ENCODE data around the gene WNT11. TPM values are rescaled to one million over a fixed set of nuclear protein-coding genes. Genes with fewer than 3 reads are reported as not detected.

WNT11 gene
- polyA plus RNA-seq, 1 of the 3 experiments (the other 2 are of a cell fraction): 0.43 TPM

DNA sequence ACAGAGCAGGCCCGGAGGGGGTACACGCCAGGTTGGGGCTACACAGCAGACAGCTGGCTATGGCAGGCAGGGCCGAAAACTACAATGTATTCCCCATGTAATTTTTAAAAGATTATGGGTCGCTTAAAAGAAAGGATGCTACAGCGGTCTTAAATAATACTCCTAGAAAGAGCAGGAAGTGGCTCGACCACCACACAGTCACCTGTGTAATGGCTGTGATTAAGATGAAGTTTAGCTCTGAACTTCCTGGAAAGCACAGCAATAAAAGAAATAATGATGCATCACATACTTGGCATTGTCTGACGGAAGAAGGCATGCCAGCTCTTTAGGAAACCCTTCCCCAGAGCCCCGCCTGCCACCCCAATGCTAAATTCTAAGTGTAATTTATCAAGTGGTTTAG lies 32.6 kb downstream of the WNT11 start:
- POLR2A ChIA-PET: no interaction called here
- H3K4me1 ChIP-seq (ENCODE audit: control insufficient read depth in 1 of 2, insufficient read depth in 2 of 2, low read depth in 1 of 2, low read length in 1 of 2): peaks cover 0 to 26% of the 10 kb centered on the region in 2 experiments; a peak in 1 of 4 replicates
- CTCF ChIA-PET: no interaction called here
- no peak overlapping the region for H2AFZ ChIP-seq (ENCODE audit: low read depth)
- H3K4me3 ChIP-seq (ENCODE audit: low read depth in 2 of 2, low read length in 1 of 2): no peak overlapping the region
- H3K27ac ChIP-seq (ENCODE audit: low read depth in 2 of 2, low read length in 1 of 2): no peak overlapping the region
- H3K9ac ChIP-seq: no peak overlapping the region
- H3K4me2 ChIP-seq: no peak overlapping the region
- no peaks in the 10 kb centered on the region for H3K79me2 ChIP-seq (ENCODE audit: insufficient read depth)
- no peak for DNase-seq
- no peaks in the 10 kb centered on the region for H3K36me3 ChIP-seq (replicated peaks in 1 of 2; ENCODE audit: control insufficient read depth in 1 of 2, insufficient read depth in 2 of 2, low read length in 1 of 2)
- TF ChIP-seq TAF1 (IDR thresholded peaks at IDR 0.05; ENCODE audit: borderline replicate concordance, low read depth, low read length): no peak
- TF ChIP-seq, protein P1, sequence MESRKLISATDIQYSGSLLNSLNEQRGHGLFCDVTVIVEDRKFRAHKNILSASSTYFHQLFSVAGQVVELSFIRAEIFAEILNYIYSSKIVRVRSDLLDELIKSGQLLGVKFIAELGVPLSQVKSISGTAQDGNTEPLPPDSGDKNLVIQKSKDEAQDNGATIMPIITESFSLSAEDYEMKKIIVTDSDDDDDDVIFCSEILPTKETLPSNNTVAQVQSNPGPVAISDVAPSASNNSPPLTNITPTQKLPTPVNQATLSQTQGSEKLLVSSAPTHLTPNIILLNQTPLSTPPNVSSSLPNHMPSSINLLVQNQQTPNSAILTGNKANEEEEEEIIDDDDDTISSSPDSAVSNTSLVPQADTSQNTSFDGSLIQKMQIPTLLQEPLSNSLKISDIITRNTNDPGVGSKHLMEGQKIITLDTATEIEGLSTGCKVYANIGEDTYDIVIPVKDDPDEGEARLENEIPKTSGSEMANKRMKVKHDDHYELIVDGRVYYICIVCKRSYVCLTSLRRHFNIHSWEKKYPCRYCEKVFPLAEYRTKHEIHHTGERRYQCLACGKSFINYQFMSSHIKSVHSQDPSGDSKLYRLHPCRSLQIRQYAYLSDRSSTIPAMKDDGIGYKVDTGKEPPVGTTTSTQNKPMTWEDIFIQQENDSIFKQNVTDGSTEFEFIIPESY (IDR thresholded peaks at IDR 0.05; ENCODE audit: borderline replicate concordance, low read depth): no peak
- TF ChIP-seq, protein P2, sequence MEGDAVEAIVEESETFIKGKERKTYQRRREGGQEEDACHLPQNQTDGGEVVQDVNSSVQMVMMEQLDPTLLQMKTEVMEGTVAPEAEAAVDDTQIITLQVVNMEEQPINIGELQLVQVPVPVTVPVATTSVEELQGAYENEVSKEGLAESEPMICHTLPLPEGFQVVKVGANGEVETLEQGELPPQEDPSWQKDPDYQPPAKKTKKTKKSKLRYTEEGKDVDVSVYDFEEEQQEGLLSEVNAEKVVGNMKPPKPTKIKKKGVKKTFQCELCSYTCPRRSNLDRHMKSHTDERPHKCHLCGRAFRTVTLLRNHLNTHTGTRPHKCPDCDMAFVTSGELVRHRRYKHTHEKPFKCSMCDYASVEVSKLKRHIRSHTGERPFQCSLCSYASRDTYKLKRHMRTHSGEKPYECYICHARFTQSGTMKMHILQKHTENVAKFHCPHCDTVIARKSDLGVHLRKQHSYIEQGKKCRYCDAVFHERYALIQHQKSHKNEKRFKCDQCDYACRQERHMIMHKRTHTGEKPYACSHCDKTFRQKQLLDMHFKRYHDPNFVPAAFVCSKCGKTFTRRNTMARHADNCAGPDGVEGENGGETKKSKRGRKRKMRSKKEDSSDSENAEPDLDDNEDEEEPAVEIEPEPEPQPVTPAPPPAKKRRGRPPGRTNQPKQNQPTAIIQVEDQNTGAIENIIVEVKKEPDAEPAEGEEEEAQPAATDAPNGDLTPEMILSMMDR (IDR thresholded peaks at IDR 0.05): no peak
- no peak for TF ChIP-seq EZH2phosphoT487 (IDR thresholded peaks at IDR 0.05; ENCODE audit: borderline replicate concordance, low read depth)
- TF ChIP-seq, protein P3, sequence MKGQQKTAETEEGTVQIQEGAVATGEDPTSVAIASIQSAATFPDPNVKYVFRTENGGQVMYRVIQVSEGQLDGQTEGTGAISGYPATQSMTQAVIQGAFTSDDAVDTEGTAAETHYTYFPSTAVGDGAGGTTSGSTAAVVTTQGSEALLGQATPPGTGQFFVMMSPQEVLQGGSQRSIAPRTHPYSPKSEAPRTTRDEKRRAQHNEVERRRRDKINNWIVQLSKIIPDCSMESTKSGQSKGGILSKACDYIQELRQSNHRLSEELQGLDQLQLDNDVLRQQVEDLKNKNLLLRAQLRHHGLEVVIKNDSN (IDR thresholded peaks at IDR 0.05; ENCODE audit: borderline replicate concordance, low read depth): no peak
- TF ChIP-seq FOSL2 (IDR thresholded peaks at IDR 0.05; ENCODE audit: borderline replicate concordance, low read depth): no peak
- no peak for TF ChIP-seq RCOR1 (IDR thresholded peaks at IDR 0.05; ENCODE audit: low read length)
- TF ChIP-seq, protein P4, sequence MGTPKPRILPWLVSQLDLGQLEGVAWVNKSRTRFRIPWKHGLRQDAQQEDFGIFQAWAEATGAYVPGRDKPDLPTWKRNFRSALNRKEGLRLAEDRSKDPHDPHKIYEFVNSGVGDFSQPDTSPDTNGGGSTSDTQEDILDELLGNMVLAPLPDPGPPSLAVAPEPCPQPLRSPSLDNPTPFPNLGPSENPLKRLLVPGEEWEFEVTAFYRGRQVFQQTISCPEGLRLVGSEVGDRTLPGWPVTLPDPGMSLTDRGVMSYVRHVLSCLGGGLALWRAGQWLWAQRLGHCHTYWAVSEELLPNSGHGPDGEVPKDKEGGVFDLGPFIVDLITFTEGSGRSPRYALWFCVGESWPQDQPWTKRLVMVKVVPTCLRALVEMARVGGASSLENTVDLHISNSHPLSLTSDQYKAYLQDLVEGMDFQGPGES (IDR thresholded peaks at IDR 0.05; ENCODE audit: low read depth, low read length): no peak
- TF ChIP-seq SIN3A (IDR thresholded peaks at IDR 0.05; ENCODE audit: borderline replicate concordance, low read depth, low read length): no peak
- TF ChIP-seq, protein P5, sequence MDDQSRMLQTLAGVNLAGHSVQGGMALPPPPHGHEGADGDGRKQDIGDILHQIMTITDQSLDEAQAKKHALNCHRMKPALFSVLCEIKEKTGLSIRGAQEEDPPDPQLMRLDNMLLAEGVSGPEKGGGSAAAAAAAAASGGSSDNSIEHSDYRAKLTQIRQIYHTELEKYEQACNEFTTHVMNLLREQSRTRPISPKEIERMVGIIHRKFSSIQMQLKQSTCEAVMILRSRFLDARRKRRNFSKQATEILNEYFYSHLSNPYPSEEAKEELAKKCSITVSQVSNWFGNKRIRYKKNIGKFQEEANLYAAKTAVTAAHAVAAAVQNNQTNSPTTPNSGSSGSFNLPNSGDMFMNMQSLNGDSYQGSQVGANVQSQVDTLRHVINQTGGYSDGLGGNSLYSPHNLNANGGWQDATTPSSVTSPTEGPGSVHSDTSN (IDR thresholded peaks at IDR 0.05): no peak
- no peaks in the 10 kb centered on the region for H3F3A ChIP-seq (replicated peaks; ENCODE audit: insufficient read depth)
- WGBS (ENCODE audit: low lambda C conversion rate): 85% methylated on average over 8 of the region's 8 CpGs
- H4K20me1 ChIP-seq (ENCODE audit: insufficient read depth): no peaks in the 10 kb centered on the region
- H3K27me3 ChIP-seq (ENCODE audit: insufficient read depth): no peaks in the 10 kb centered on the region
- no peaks in the 10 kb centered on the region for H3K9me2 ChIP-seq
- no peaks in the 10 kb centered on the region for H3K9me3 ChIP-seq
